ENCODE data around the gene TMPRSS3. TPM values are rescaled to one million over a fixed set of nuclear protein-coding genes. Genes with fewer than 3 reads are reported as not detected.

The TMPRSS3 gene
- total RNA-seq, 4 donors from 2014 or later = 0.68 to 1.3 TPM; not detected in 2

GRCh38 chr21:42407476-42407875, 11.6 kb upstream of the TMPRSS3 start:
- in situ Hi-C loops (cut with MboI; ENCODE audit: low pct_ligation_motif_present in 1 of 4, low pct_unique_long_range_greater_than_20kb in 1 of 4, low sequenced_read_pairs in 3 of 4) = no loop called here

DNA sequence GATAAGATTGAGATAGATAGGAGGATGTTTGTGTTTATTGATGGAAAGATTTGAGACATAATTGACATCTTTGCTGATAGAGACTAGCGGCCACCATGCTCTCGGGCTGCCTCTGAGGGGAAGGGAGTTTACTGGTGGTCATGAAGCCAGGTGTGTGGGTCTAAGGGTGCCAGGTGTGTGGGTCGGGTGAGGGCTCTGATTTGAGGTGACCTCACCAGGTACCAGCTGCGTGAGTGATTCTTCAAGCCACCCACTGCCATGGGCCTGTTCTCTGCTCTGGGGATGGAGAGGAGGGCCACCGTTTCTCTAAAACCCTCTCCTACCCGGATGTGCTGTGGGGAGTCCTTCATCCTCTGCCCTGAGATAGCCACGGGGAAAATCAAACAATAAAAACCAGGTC, 11.0 kb upstream of the TMPRSS3 start:
- no peaks in the 10 kb centered on the region for H3K36me3 ChIP-seq
- H3K27ac ChIP-seq = no peak overlapping the region
- intact Hi-C loops (cut with DNase I; ENCODE audit: low total_unique reads) (no loop called here), in situ Hi-C loops (cut with MboI; ENCODE audit: low pct_ligation_motif_present in 1 of 4, low pct_unique_long_range_greater_than_20kb in 1 of 4, low sequenced_read_pairs in 3 of 4) (no loop called here)
- no peaks in the 10 kb centered on the region for H3K9me3 ChIP-seq
- H3K4me1 ChIP-seq = no peaks in the 10 kb centered on the region
- no peak overlapping the region for H3K4me3 ChIP-seq
- TF ChIP-seq, protein P1, sequence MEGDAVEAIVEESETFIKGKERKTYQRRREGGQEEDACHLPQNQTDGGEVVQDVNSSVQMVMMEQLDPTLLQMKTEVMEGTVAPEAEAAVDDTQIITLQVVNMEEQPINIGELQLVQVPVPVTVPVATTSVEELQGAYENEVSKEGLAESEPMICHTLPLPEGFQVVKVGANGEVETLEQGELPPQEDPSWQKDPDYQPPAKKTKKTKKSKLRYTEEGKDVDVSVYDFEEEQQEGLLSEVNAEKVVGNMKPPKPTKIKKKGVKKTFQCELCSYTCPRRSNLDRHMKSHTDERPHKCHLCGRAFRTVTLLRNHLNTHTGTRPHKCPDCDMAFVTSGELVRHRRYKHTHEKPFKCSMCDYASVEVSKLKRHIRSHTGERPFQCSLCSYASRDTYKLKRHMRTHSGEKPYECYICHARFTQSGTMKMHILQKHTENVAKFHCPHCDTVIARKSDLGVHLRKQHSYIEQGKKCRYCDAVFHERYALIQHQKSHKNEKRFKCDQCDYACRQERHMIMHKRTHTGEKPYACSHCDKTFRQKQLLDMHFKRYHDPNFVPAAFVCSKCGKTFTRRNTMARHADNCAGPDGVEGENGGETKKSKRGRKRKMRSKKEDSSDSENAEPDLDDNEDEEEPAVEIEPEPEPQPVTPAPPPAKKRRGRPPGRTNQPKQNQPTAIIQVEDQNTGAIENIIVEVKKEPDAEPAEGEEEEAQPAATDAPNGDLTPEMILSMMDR (IDR thresholded peaks at IDR 0.05) = no peak
- TF ChIP-seq POLR2AphosphoS5 (IDR thresholded peaks at IDR 0.05) = no peak
- TF ChIP-seq POLR2A (IDR thresholded peaks at IDR 0.05) = no peak
- TF ChIP-seq EP300 (IDR thresholded peaks at IDR 0.05; ENCODE audit: low read depth) = no peak
- DNase-seq = no peak
- 79% methylated on average over 7 of the region's 7 CpGs; no CpG with 5 or more reads in 1 of the 2 donors for WGBS, 2 donors (ENCODE audit: low coverage in 1 of 2)
- no peaks in the 10 kb centered on the region for H3K27me3 ChIP-seq

More at GRCh38 chr21:42407476-42407875, 11.6 kb upstream of the TMPRSS3 start:
- Histone ChIP-seq H3K9me3 (no peaks in the 10 kb centered on the region), H3K27ac (no peak overlapping the region), H3K27me3 (no peaks in the 10 kb centered on the region), H3K36me3 (no peaks in the 10 kb centered on the region), H3K4me3 (no peak overlapping the region), H3K4me1 (no peaks in the 10 kb centered on the region)
- WGBS, 2 donors (ENCODE audit: low coverage in 1 of 2) = 88 to 92% methylated on average over 1 to 5 of the region's 5 CpGs
- no peak for DNase-seq
- intact Hi-C loops (cut with DNase I; ENCODE audit: low total_unique reads) = no loop called here
- no peak for TF ChIP-seq POLR2AphosphoS5 (IDR thresholded peaks at IDR 0.05)

GRCh38 chr21:42406201-42406621, 10.4 kb upstream of the TMPRSS3 start:
- Histone ChIP-seq H3K27ac (peak overlapping the region; percentile 28 to 49 (median 34)), H3K9me3 (no peaks in the 10 kb centered on the region), H3K4me1 (no peaks in the 10 kb centered on the region), H3K27me3 (no peaks in the 10 kb centered on the region), H3K36me3 (no peaks in the 10 kb centered on the region), H3K4me3 (peak overlapping the region in 1 of 4 donors; percentile 29)
- in situ Hi-C loops (cut with MboI; ENCODE audit: low pct_ligation_motif_present in 1 of 4, low pct_unique_long_range_greater_than_20kb in 1 of 4, low sequenced_read_pairs in 3 of 4) (no loop called here), intact Hi-C loops (cut with DNase I; ENCODE audit: low total_unique reads) (no loop called here)
- DNase-seq = peak; percentile 20
- 40 to 70% methylated on average over 1 to 10 of the region's 10 CpGs for WGBS, 2 donors (ENCODE audit: low coverage in 1 of 2)
- no peak for TF ChIP-seq POLR2A (IDR thresholded peaks at IDR 0.05)
- TF ChIP-seq EP300 (IDR thresholded peaks at IDR 0.05; ENCODE audit: low read depth) = no peak
- TF ChIP-seq, protein P1 (IDR thresholded peaks at IDR 0.05) = no peak
- TF ChIP-seq POLR2AphosphoS5 (IDR thresholded peaks at IDR 0.05) = no peak

GRCh38 chr21:42405064-42406013, 9.5 kb upstream of the TMPRSS3 start:
- in situ Hi-C loops (cut with MboI; ENCODE audit: low pct_ligation_motif_present in 1 of 4, low pct_unique_long_range_greater_than_20kb in 1 of 4, low sequenced_read_pairs in 3 of 4) = no loop called here
- DNase-seq = peak; percentile 4
- no peaks in the 10 kb centered on the region for H3K4me1 ChIP-seq
- no peaks in the 10 kb centered on the region for H3K36me3 ChIP-seq
- intact Hi-C loops (cut with DNase I; ENCODE audit: low total_unique reads) = no loop called here
- WGBS, 2 donors (ENCODE audit: low coverage in 1 of 2) = 83 to 85% methylated on average over 7 to 23 of the region's 23 CpGs
- TF ChIP-seq POLR2AphosphoS5 (IDR thresholded peaks at IDR 0.05) = no peak
- TF ChIP-seq POLR2A (IDR thresholded peaks at IDR 0.05) = no peak
- TF ChIP-seq, protein P1 (IDR thresholded peaks at IDR 0.05) = no peak
- TF ChIP-seq EP300 (IDR thresholded peaks at IDR 0.05; ENCODE audit: low read depth) = no peak
- H3K4me3 ChIP-seq = peak overlapping the region in 1 of 4 donors; percentile 29
- H3K9me3 ChIP-seq = no peaks in the 10 kb centered on the region
- H3K27ac ChIP-seq = peak overlapping the region; percentile 28 to 49 (median 34)
- no peaks in the 10 kb centered on the region for H3K27me3 ChIP-seq
